HG03097 (cell line): ENCODE measurements around the gene NKX3-2.

Source experiments
- ATAC-seq: cut with Tn5 transposase; IDR thresholded peaks from one replicate; pipeline ENCODE4 v1.9.1; 2021; ENCODE audit not compliant: unreplicated experiment, low FRiP score

NKX3-2 gene

DNA sequence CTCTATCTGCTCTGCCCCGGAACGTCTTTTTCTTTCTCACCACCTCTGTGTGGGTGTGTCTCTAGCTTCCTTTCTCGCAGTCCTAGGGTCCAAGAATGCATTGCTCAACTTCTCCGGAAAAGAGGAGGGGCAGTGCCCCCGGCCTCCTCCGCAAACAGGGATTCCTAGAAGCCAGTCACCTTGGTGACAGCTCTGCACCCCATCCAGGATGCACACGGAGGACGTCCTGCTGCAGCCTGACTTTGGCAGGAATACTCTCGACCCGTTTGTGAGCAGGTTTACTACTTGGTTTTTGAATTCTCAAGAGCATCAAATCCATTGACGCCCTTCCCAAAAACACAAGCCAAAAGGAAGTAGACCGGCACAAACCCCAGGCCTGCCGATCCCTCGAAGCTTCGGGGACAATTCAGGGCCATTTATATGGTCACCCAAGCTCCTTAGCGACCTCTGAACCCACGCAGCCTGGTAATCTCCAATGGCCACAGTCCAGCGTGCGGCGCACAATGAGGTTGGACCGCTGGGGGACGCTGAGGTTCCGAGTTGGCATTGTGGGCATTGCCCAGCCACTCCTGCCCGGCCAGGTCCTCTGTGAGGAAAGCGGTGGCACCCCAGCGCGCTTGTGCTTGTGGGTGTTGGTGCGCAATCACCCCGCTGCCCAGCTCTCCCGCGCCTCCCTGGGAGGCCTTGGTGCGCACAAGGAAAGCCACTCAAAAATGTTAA is 9.8 kb downstream of the NKX3-2 start:
- no peak for ATAC-seq

DNA sequence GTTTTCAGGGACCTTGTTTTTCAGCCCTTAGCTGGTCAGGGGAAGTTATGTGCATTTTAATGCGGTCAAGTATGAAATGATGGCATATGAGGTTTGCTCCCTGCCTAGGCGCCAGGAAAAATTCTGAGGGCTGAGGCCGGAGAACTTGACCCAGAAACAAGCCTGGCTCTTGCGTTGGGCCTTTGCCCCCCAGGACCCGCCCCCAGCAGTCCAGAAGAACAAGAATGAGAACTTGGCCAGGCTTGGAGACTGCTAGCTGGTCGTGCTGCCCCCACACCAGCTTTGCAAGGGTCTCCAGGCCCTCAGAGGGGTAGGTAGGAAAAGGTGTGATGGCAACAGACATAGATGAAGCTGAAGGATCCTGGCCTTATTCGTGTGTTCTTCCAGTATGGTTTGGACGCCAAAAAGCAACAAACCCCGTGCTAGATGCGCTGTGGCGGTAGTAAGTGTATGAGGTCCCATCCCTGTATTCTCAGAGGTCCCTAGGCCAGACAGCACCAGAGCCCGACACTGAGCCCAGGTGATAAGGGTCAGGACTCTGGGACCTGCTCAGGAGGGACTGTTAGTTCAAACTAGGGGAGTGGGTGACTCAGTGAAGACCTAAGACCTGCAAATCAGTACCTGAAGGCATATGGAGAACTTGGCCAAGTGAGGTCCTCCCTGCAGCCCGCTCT is 10.5 kb downstream of the NKX3-2 start:
- no peak for ATAC-seq

DNA sequence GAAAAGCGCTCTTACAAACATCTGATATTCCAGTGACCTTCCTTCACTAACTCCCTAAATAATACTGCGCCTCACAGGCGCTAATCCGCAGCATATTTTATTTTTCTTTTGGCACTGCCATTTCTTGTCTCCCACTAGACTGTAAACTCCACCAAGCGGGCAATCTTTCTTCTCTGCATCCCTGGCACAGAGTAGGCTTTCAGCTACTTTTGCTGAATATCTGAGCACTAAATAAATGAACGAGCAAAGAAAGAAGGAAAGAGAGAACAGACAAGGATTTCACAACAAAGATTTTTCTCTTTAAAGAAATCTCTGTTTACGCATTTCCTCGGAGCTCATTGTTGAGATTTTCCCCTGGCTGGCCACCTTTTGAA is 12.7 kb downstream of the NKX3-2 start:
- no peak for ATAC-seq

DNA sequence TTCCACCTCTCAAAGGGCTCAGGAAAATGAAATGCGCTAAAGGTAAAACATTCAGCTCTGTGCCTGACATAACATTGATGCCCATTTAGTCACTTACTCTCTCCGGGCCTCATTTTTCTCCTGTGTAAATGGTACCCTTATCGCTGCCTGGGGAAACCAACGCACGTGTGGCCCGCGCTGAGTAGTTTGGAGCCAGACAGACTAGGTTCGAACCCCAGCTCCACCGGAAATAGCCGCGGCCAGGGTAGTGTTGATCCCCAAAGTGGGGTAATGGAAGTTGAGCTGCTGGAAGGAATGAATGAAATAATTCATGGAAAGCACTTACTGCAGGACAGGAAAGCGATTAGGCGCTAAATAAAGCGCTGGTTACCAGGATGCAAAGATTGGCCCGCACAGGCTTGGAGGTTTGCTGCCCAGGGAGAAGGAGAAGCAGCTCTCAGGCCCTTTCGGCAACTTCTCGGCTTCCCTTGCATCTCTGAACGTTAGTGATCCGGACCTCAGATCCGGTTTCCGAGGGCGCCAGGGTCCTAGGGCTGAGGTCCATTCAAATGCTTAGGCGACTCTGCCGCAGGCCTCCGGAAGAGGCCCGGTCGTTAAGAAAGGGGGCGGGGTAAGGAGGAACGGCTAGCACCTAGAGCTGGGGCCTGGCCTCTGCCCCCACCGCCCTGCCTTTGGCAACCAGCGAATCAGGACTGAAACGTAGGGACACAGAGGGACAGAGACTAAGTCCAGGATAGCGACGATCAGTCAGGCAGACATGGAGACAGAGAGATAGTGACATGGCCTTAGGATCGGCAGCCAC is 13.3 kb downstream of the NKX3-2 start:
- no peak for ATAC-seq

DNA sequence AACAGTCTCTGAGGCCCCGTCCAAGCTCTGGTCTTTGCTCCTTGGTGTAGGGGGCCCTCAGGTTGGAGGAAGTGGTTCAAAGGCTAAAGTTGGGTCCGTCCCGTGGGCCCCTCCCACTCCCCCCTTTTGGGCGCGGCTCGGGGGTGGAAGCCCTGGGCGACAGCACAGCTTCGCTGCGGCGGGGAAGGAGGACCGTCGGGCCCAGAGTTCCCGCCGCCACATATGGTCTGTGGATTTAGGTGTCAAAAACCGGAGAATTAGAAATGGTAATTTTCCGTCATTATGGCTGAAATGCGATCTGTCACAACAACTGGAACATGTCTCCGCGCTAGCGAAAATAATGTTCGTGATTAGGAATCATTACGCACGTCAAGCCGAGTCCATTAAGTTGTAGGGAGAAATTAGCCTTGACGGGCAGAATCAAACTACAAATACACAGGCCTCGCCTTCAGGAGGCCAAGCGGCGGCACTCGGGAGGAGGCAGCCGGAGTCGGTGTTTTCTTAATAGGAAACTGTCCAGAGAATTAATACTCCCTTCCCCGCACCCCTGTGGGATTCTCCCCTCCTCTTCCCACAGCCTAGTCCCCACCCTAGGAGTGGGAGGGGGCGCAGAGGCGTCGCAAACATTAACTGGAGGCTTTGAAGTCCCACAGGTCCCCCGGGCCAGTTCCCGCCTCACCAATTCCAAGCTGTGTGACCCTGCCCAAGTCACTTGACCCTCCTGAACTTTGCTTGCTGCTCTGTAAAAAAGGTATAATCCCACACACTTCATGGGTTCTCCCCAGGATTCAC is 15.0 kb downstream of the NKX3-2 start:
- no peak for ATAC-seq

DNA sequence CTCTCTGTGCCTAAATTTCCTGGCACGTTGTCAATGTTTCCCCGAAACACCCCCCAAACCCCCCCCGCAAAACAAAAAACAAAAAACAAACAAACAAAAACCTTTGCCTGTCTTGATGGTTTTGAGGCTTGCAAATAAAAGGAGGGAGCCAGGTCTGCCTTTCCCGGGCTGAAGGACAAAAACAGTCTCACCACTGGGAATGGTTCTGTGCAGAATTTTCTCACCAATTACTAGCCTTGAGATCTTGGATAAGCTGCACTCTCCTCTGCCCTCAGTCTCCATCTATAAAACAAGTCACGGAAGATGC is 15.5 kb downstream of the NKX3-2 start:
- no peak for ATAC-seq

DNA sequence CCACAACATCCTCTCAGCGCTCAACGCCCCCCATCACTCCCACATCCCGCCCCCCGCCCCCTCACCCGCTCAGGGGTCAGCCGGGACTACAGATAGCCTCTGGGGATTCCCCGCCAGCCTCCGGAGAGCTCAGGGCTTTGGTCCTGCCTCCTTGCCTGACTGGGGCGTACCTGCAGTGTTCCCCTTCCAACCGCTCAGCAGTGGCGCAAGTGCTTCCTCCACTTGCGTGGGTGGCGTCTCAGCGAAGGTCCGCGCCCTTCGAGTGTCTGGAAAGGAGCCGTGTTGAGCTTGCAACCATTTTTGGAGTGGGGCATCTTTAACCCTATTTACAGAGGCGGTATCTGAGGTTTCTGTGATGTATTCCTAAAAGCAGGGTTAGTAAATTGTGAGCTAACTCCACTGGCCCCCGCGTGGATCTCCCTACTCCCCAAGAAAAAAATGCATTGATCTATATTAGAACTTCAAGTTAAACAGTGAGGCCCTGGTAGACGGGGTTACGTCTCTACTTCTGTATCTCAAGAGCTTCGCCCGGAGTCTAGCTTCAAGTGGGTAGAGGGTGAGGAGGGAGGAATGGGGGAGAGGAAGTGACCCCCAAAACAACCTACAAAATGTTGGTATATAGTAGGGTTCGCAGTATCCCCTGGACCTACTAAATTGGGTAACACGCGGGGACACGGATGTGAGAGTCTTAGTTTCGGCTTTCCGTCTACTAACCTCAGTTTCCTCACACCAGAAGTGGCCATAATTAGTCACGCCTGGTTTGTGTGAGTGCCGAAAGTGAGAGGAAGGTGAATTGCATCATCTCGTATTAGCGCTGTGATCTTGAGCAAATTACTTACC is 16.1 kb downstream of the NKX3-2 start:
- ATAC-seq, result peak; percentile 70

GRCh38 chr4:13527192-13527980 is 16.9 kb downstream of the NKX3-2 start:
- ATAC-seq, result no peak

- ATAC-seq, result no peak
These were observed 17.6 kb downstream of the NKX3-2 start for GRCh38 chr4:13526658-13527057.

- ATAC-seq, result no peak
These were observed 18.6 kb downstream of the NKX3-2 start for GRCh38 chr4:13525606-13526281.

- no peak for ATAC-seq
These were observed 19.6 kb downstream of the NKX3-2 start for GRCh38 chr4:13524504-13525243.

GRCh38 chr4:13523591-13524503 is 20.5 kb downstream of the NKX3-2 start:
- no peak for ATAC-seq

DNA sequence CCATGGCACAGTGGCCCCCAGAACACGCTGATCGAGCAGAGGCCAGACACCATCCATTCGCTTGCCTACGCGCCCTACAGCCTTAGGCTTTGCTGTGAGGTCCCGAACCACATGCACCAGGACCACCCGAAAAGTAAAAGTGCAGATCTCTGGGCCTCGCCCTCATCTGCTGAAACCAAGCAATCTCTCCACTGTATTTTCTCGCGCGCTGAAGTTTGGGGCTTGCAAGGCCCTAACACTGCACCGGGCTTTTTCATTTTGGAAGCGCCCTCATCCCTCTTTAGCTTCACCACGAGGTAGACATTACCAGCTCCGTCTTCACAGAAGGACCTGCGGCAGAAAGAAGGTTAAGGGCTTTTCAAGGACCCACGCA is 21.2 kb downstream of the NKX3-2 start:
- ATAC-seq, result no peak

- no peak for ATAC-seq
These were observed 21.8 kb downstream of the NKX3-2 start for GRCh38 chr4:13522282-13523104.

DNA sequence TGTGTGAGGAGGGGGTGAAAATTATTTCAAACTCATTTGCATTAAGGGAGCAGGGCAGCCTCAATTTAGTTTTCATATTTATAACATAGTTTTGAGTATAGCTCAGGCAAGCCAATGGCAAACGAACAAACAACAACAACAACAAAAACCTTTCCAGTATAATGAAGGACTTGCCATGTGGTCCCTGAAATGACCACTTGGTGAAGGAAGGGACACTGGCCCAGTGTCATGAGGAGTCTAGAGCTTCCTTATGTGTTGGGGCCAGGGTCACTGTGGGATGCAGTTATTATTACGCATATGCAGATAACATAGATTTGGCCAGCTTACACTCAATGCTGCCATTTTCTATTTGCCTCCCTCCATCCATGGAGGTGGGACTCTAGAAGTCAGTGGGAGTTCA is 23.3 kb downstream of the NKX3-2 start:
- no peak for ATAC-seq

- no peak for ATAC-seq
These were observed 27.9 kb downstream of the NKX3-2 start for GRCh38 chr4:13516315-13516860.
